ENCODE measurements around the gene UPK3A. TPM values are rescaled to one million over a fixed set of nuclear protein-coding genes. Genes with fewer than 3 reads are reported as not detected.

UPK3A gene
- total and polyA plus RNA-seq, 2 of the 13 experiments (the other 11 are each of a cell fraction or from before 2014, with no cell fraction given), result 10.5 to 13.8 TPM

DNA sequence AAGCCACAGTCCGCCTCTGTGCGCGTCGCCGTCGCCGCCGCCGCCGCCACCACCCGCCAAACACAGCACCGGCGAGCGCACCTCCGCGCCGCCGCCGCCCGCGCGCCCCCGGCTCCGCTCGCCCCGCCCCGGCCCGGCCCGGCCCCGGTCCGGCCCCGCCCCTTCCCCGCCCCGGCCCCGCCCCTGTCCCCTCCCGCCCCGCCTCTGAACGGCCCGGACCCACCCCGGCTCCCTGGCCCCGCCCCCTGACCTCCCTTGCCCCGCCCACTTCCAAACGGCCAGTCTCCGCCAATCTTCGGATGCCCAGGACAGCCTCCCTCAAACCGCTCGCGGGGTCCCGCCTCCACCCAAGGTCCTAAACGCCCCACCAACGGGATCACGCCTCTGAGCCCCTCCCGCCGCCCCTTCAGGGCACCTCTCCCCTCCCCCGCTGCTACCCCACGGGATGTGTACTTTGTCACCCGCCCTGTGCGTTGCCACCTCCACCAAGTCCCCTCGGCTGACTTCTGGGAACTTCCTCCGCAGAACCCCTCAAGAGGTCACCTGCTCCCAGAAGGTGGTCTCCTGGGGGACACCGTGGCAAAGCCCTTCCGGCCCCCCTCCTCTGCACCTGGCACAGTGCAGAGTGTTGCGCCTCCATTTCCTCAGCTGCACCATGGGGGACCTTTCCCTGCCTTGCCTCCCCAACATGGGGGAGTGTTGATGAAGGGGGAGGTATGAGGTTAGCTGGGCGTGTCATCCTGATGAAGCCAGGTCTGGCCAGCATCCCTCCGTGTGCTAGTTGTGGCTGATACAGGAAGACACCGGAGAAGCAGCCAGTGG lies 43.7 kb upstream of the UPK3A start, which contains the start of gene KIAA0930 (continued):
- TF ChIP-seq SP1 (IDR thresholded peaks at IDR 0.05) (peak; percentile 76), SP1 (CRISPR knock-in tag; IDR thresholded peaks at IDR 0.05) (peak; percentile 57; the same call in 1 of the 2 replicates), ZEB1 (IDR thresholded peaks at IDR 0.05; ENCODE audit: insufficient replicate concordance, low read depth) (peak; percentile 43), SP4 (CRISPR knock-in tag; IDR thresholded peaks at IDR 0.05) (peak; percentile 20; the same call in 1 of the 2 replicates), ZNF891 (CRISPR knock-in tag; IDR thresholded peaks at IDR 0.05) (peak; percentile 31; the same call in 1 of the 2 replicates), NR2C2 (CRISPR knock-in tag; IDR thresholded peaks at IDR 0.05; ENCODE audit: borderline replicate concordance) (peak; percentile 62; the same call in 1 of the 2 replicates), SRSF1 (optimal IDR thresholded peaks at IDR 0.05; ENCODE audit: low read depth, low read length) (peak; percentile 62), TSC22D2 (CRISPR knock-in tag; IDR thresholded peaks at IDR 0.05; ENCODE audit: borderline replicate concordance) (peak; percentile 34; the same call in 1 of the 2 replicates), ELF4 (CRISPR knock-in tag; IDR thresholded peaks at IDR 0.05; ENCODE audit: borderline replicate concordance) (no peak), KDM5B (CRISPR knock-in tag; IDR thresholded peaks at IDR 0.05; ENCODE audit: borderline replicate concordance) (0 out of 2 replicates have a peak, but pooled peaks have one; percentile 18), LCORL (IDR thresholded peaks at IDR 0.05) (no peak), LCORL (CRISPR knock-in tag; IDR thresholded peaks at IDR 0.05) (0 out of 2 replicates have a peak, but pooled peaks have one; percentile 41), SP5 (CRISPR knock-in tag; IDR thresholded peaks at IDR 0.05; ENCODE audit: borderline replicate concordance, low read depth) (0 out of 2 replicates have a peak, but pooled peaks have one; percentile 9), ZNF768 (CRISPR knock-in tag; IDR thresholded peaks at IDR 0.05) (peak; percentile 23; the same call in 1 of the 2 replicates), SP2 (CRISPR knock-in tag; IDR thresholded peaks at IDR 0.05) (no peak), ARHGAP35 (CRISPR knock-in tag; IDR thresholded peaks at IDR 0.05; ENCODE audit: borderline replicate concordance) (peak; percentile 44; the same call in 1 of the 2 replicates), SAP130 (CRISPR knock-in tag; IDR thresholded peaks at IDR 0.05; ENCODE audit: low read depth) (peak; percentile 24; the same call in 1 of the 2 replicates), ZSCAN29 (CRISPR knock-in tag; conservative IDR thresholded peaks at IDR 0.05) (no peak), HIVEP1 (CRISPR knock-in tag; IDR thresholded peaks at IDR 0.05) (0 out of 2 replicates have a peak, but pooled peaks have one; percentile 59)
- TF ChIP-seq, protein P1, sequence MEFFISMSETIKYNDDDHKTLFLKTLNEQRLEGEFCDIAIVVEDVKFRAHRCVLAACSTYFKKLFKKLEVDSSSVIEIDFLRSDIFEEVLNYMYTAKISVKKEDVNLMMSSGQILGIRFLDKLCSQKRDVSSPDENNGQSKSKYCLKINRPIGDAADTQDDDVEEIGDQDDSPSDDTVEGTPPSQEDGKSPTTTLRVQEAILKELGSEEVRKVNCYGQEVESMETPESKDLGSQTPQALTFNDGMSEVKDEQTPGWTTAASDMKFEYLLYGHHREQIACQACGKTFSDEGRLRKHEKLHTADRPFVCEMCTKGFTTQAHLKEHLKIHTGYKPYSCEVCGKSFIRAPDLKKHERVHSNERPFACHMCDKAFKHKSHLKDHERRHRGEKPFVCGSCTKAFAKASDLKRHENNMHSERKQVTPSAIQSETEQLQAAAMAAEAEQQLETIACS (CRISPR knock-in tag; IDR thresholded peaks at IDR 0.05), result peak; percentile 56; the same call in 1 of the 2 replicates
- TF ChIP-seq, protein P2, sequence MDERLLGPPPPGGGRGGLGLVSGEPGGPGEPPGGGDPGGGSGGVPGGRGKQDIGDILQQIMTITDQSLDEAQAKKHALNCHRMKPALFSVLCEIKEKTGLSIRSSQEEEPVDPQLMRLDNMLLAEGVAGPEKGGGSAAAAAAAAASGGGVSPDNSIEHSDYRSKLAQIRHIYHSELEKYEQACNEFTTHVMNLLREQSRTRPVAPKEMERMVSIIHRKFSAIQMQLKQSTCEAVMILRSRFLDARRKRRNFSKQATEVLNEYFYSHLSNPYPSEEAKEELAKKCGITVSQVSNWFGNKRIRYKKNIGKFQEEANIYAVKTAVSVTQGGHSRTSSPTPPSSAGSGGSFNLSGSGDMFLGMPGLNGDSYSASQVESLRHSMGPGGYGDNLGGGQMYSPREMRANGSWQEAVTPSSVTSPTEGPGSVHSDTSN (CRISPR knock-in tag; IDR thresholded peaks at IDR 0.05), result no peak
- TF ChIP-seq, protein P3, sequence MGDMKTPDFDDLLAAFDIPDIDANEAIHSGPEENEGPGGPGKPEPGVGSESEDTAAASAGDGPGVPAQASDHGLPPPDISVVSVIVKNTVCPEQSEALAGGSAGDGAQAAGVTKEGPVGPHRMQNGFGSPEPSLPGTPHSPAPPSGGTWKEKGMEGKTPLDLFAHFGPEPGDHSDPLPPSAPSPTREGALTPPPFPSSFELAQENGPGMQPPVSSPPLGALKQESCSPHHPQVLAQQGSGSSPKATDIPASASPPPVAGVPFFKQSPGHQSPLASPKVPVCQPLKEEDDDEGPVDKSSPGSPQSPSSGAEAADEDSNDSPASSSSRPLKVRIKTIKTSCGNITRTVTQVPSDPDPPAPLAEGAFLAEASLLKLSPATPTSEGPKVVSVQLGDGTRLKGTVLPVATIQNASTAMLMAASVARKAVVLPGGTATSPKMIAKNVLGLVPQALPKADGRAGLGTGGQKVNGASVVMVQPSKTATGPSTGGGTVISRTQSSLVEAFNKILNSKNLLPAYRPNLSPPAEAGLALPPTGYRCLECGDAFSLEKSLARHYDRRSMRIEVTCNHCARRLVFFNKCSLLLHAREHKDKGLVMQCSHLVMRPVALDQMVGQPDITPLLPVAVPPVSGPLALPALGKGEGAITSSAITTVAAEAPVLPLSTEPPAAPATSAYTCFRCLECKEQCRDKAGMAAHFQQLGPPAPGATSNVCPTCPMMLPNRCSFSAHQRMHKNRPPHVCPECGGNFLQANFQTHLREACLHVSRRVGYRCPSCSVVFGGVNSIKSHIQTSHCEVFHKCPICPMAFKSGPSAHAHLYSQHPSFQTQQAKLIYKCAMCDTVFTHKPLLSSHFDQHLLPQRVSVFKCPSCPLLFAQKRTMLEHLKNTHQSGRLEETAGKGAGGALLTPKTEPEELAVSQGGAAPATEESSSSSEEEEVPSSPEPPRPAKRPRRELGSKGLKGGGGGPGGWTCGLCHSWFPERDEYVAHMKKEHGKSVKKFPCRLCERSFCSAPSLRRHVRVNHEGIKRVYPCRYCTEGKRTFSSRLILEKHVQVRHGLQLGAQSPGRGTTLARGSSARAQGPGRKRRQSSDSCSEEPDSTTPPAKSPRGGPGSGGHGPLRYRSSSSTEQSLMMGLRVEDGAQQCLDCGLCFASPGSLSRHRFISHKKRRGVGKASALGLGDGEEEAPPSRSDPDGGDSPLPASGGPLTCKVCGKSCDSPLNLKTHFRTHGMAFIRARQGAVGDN (CRISPR knock-in tag; IDR thresholded peaks at IDR 0.05), result peak; percentile 47
